ENCODE data around the gene CLEC6A.
"Not testable (repeated sequence)": the region's sequence is repeated elsewhere in the genome, so short reads cannot be mapped to it uniquely, and the experiment has no call there.

The CLEC6A gene

DNA sequence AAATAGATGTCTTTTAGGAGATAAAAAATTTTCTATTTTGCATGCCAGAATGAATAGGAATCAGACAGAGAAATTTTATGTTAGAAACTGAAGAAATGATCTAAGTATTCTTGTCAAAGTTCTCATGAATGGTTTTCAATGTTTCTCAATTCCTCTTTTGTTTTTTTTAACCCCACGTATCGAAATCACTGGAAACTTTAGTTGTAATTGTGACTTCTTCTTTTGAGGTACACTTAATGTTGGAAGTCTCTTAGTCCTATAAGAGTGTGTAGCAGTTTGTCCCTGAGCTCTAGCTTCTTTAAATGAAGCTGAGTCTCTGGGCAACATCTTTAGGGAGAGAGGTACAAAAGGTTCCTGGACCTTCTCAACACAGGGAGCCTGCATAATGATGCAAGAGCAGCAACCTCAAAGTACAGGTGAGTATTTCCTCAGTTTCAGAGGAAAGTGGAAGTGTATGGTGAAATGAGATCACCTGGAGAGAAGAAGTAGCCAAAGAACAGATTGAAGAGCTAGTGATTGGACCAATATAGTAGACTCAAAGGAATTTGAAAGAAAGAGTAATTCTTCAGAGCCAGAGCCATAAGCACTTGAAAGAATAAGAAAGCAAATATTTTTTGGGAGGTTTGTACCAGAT, at the start of gene CLEC6A:
Gene CLEC6A (plus strand): TSS at position 236 of the 634 bp plus-strand sequence. CDS start 150 bp downstream, at position 386.
- TF ChIP-seq, protein P1, sequence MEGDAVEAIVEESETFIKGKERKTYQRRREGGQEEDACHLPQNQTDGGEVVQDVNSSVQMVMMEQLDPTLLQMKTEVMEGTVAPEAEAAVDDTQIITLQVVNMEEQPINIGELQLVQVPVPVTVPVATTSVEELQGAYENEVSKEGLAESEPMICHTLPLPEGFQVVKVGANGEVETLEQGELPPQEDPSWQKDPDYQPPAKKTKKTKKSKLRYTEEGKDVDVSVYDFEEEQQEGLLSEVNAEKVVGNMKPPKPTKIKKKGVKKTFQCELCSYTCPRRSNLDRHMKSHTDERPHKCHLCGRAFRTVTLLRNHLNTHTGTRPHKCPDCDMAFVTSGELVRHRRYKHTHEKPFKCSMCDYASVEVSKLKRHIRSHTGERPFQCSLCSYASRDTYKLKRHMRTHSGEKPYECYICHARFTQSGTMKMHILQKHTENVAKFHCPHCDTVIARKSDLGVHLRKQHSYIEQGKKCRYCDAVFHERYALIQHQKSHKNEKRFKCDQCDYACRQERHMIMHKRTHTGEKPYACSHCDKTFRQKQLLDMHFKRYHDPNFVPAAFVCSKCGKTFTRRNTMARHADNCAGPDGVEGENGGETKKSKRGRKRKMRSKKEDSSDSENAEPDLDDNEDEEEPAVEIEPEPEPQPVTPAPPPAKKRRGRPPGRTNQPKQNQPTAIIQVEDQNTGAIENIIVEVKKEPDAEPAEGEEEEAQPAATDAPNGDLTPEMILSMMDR (IDR thresholded peaks at IDR 0.05; ENCODE audit: low read depth, low read length, missing control alignments): no peak
- H3K4me3 ChIP-seq (replicated peaks; ENCODE audit: low read depth, low read length): no peak within 1 kb of the TSS
- DNase-seq (ENCODE audit: extremely low read depth, low read depth): no peak

DNA sequence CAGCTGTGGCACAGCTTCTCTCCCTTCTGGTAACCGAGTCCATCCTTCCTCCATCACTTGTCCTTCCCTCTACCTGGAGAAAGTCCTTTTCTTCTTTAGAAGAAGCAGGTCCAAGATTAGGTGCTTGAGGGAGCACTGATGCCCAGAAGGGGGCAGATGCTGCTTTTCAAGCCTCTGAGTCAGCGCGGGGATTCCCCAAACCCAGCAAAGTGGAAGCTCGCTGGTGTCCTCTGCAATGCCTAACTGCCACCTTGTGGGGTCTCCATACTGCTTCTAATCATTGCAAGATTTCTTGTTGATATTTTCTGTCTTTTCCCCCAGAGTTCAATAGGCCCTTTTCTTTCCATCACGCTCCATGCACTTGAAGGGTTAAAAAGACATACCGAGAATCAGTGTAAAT, 36.2 kb upstream of the CLEC6A start:
- DNase-seq (ENCODE audit: extremely low read depth, low read depth); H3K4me3 ChIP-seq (replicated peaks; ENCODE audit: low read depth, low read length): not testable (repeated sequence)

- TF ChIP-seq, protein P1 (IDR thresholded peaks at IDR 0.05; ENCODE audit: low read depth, low read length, missing control alignments): no peak
- no peak overlapping the region for H3K4me3 ChIP-seq (replicated peaks; ENCODE audit: low read depth, low read length)
- DNase-seq (ENCODE audit: extremely low read depth, low read depth): no peak
Observed at GRCh38 chr12:8420506-8420905, 35.3 kb upstream of the CLEC6A start.

DNA sequence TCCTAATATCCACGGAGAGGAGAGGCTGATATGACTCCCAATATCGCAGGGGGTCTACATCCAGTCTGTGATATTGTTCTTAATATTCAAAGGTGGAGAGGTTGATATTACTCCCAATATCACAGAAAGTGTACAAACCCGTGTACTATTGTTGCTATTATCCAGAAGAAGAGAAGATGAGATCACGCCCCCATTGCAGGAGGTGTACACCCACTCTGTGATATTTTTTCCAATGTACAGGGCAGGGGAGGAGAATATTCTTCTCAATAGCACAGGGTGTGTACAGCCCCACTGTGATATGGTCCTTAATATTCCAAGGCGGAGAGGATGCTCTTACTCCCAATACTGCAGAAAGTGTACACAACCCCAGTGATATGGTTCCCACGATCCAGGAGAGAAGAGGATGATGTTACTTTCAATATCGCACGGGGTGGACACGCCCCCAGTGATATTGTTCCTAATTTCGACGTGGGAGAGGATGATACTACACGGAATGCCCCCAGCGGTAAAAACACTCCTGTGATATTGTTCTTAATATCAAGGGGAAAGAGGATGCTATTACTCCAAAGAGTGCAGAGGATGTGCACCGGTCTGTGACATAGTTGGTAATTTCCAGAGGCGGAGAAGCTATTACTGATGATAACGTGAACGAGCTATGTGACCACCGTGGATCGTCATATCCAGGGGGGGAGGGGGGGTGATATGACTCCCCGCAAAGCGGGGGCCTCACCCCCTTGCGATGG, 11.1 kb upstream of the CLEC6A start:
- not testable (repeated sequence) for DNase-seq (ENCODE audit: extremely low read depth, low read depth)

DNA sequence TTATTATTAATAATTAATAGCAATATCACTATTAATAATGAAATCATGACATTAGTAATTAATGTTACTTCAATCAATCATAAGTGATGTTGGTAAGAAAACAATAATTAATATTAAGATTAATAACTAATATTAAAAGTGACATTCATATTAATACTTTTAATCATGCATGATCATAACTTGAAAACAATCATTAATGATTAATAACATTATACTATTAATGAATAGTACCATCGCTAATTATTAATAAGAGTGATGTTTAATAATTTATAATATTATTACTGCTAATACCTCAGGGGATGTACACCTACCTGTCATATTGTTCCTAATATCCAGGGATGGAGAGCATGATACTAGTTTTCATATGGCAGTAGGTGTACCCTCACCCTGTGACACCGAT, 10.0 kb upstream of the CLEC6A start:
- TF ChIP-seq, protein P1 (IDR thresholded peaks at IDR 0.05; ENCODE audit: low read depth, low read length, missing control alignments): no peak
- no peak for DNase-seq (ENCODE audit: extremely low read depth, low read depth)
- no peak overlapping the region for H3K4me3 ChIP-seq (replicated peaks; ENCODE audit: low read depth, low read length)

More for the DNA sequence above, 11.1 kb upstream of the CLEC6A start:
- not testable (repeated sequence) for H3K4me3 ChIP-seq (replicated peaks; ENCODE audit: low read depth, low read length)

DNA sequence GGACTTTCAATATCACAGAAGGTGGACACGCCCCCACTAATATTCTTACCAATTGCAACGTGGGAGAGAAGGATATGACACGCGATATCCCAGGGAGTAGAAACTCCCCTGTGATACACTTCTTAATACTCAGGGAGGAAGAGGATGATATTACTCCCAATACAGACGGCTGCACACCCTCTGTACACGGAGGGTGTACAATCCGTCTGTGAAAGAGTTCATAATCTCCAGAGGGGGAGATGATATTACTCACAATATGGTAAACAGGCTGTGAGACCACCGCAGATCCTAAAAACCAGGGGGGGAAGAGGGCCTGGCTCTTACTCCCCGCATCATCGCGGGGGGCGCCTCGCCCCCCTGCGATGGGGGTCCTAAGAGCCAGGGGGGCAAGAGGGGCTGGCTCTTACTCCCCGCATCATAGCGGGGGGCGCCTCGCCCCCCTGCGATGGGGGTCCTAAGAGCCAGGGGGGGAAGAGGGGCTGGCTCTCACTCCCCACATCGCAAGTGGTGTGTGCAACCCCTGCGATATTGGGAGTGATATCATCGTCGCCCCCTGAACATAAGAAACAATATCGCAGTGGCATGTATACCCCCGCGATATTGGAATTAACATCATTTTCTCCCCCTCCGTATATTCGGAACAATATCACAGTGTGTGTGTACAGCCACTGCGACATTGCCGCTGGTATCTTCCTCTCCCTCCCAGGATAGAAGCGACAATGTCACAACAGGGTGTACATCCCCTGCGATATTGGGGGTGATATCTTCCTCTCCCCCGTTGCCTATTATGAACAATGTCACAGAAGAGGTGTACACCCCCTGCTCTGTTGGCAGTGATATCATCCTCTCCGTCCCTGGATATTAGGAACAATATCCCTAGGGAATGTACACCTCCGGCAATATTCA, 8.9 kb upstream of the CLEC6A start:
- DNase-seq (ENCODE audit: extremely low read depth, low read depth): no peak
- H3K4me3 ChIP-seq (replicated peaks; ENCODE audit: low read depth, low read length): no peak overlapping the region
- TF ChIP-seq, protein P1 (IDR thresholded peaks at IDR 0.05; ENCODE audit: low read depth, low read length, missing control alignments): no peak

GRCh38 chr12:8449355-8449859, 6.4 kb upstream of the CLEC6A start:
- no peak overlapping the region for H3K4me3 ChIP-seq (replicated peaks; ENCODE audit: low read depth, low read length)
- no peak for DNase-seq (ENCODE audit: extremely low read depth, low read depth)
- TF ChIP-seq, protein P1 (IDR thresholded peaks at IDR 0.05; ENCODE audit: low read depth, low read length, missing control alignments): no peak

Measured in HFF-Myc (cell line).